Transverse colon (tissue), 4 donors: ENCODE data around the gene ZNF23. TPM values are rescaled to one million over a fixed set of nuclear protein-coding genes. Genes with fewer than 3 reads are reported as not detected.

ENCODE experiments used
- DNase-seq: peaks from one replicate; pipeline ENCODE4 v3.0.0-alpha.2; 2019
- H3K27ac ChIP-seq, 4 donors: fragments of 200-600 bp; sonication (generic); 2 replicates each; pipeline ENCODE4 v1.5.1; 2016 to 2018; ENCODE audit warnings: inconsistent platforms in 4 of 4
- H3K27me3 ChIP-seq: fragments of 200-600 bp; sonication (generic); 2 replicates; pipeline ENCODE4 v1.5.1; 2017; ENCODE audit warnings: inconsistent platforms
- H3K36me3 ChIP-seq, 4 donors: fragments of 200-600 bp; sonication (generic); 2 replicates each; pipeline ENCODE4 v1.5.1; 2017 to 2019; ENCODE audit warnings: inconsistent platforms in 4 of 4
- H3K4me1 ChIP-seq, 4 donors: fragments of 200-600 bp; sonication (generic); 2 replicates each; pipeline ENCODE4 v1.5.1; 2017 to 2020; ENCODE audit warnings: inconsistent platforms in 4 of 4
- H3K4me3 ChIP-seq, 4 donors: fragments of 200-600 bp; sonication (generic); 1 replicate in 1 of 4; 2 replicates in 3 of 4; pipeline versions ENCODE4 v1.5.1 to v1.6.1; 2017 to 2019; ENCODE audit warnings: inconsistent platforms in 4 of 4
- H3K9me3 ChIP-seq, 2 donors: fragments of 200-600 bp; sonication (generic); 2 replicates each; pipeline ENCODE4 v1.5.1; 2017 to 2019; ENCODE audit warnings: inconsistent platforms in 2 of 2
- CTCF ChIP-seq, 5 experiments: fragments of 200-600 bp in 3 of 5; fragments of 450-650 bp in 2 of 5; sonication (generic) in 3 of 5; IDR thresholded peaks; 1 replicate in 2 of 5; 2 replicates in 3 of 5; pipeline ENCODE4 v1.5.1; 2016 to 2017; ENCODE audit warnings: antibody characterized with exemption in 5 of 5, inconsistent platforms in 3 of 5, mild to moderate bottlenecking in 2 of 5, moderate library complexity in 1 of 5
- EP300 ChIP-seq: sonication (generic); formaldehyde crosslinking; IDR thresholded peaks from one replicate; pipeline ENCODE4 v1.6.1; 2017; ENCODE audit warnings: antibody characterized with exemption, low read depth
- POLR2A ChIP-seq: fragments of 450-650 bp; IDR thresholded peaks from one replicate; pipeline ENCODE4 v1.6.1; 2016; ENCODE audit warnings: antibody characterized with exemption, mild to moderate bottlenecking, moderate library complexity
- POLR2AphosphoS5 ChIP-seq, 3 donors: sonication (generic); formaldehyde crosslinking; IDR thresholded peaks; one replicate each; pipeline ENCODE4 v1.6.1; 2016; ENCODE audit warnings: antibody characterized with exemption in 3 of 3
- WGBS, 2 donors: methylation state at CpG; one replicate each; pipeline ENCODE4 v1.1.5; 2018; ENCODE audit warnings: low coverage in 1 of 2; 5-methylcytosine and 5-hydroxymethylcytosine counted together
- in situ Hi-C, 4 donors: fragments of 200-750 bp; cut with MboI; loops; one replicate each; pipeline versions ENCODE4 v1.15.0 to v1.15.1; 2017; ENCODE audit warnings: low sequenced_read_pairs in 3 of 4, low pct_ligation_motif_present in 1 of 4, low pct_unique_long_range_greater_than_20kb in 1 of 4
- intact Hi-C: fragments of 100-400 bp; cut with DNase I; formaldehyde crosslinking; loops from one replicate; pipeline ENCODE4 v1.15.1; 2023; ENCODE audit warnings: low total_unique reads
- total RNA-seq, 4 donors: library from RNA; depleted of rRNA; stranded (reverse); fragments of >200 nt; gene quantifications; one replicate each; pipeline ENCODE4 v1.1.0, GENCODE V29; 2016

ZNF23 gene
- total RNA-seq, 4 donors from 2014 or later, result 5.0 to 12.2 (median 7.0) TPM

- intact Hi-C loops, result no loop called here
- peaks cover 0 to 8% (median 0%) of the 10 kb centered on the region in 4 donors for H3K4me1 ChIP-seq
- H3K27me3 ChIP-seq, result peaks cover 8% of the 10 kb centered on the region
- WGBS, 2 donors, result 36 to 44% methylated on average over 2 to 3 of the region's 3 CpGs
- DNase-seq, result no peak
- H3K36me3 ChIP-seq, result no peaks in the 10 kb centered on the region
- no peak overlapping the region for H3K4me3 ChIP-seq
- no peak for TF ChIP-seq EP300
- TF ChIP-seq POLR2AphosphoS5 (IDR thresholded peaks at IDR 0.05), result no peak
- TF ChIP-seq POLR2A, result no peak
- TF ChIP-seq CTCF (IDR thresholded peaks at IDR 0.05), result no peak
- H3K27ac ChIP-seq, result no peak overlapping the region
- in situ Hi-C loops, result loop anchor here in 1 of 4 donors (25.0 kb wide), 1 partner anchor 204 kb away; no protein-coding TSS in a partner anchor
- H3K9me3 ChIP-seq, result no peaks in the 10 kb centered on the region
Observed at GRCh38 chr16:71408536-71408935, 53.5 kb downstream of the ZNF23 start.

GRCh38 chr16:71407731-71408130, 54.3 kb downstream of the ZNF23 start:
- no peak overlapping the region for H3K27ac ChIP-seq
- DNase-seq, result no peak
- intact Hi-C loops (no loop called here), in situ Hi-C loops (loop anchor here in 1 of 4 donors (25.0 kb wide), 1 partner anchor 205 kb away; no protein-coding TSS in a partner anchor)
- TF ChIP-seq POLR2A (no peak), EP300 (no peak), CTCF (IDR thresholded peaks at IDR 0.05) (no peak), POLR2AphosphoS5 (IDR thresholded peaks at IDR 0.05) (no peak)
- peaks cover 0 to 6% (median 0%) of the 10 kb centered on the region in 4 donors for H3K4me1 ChIP-seq
- peaks cover 8% of the 10 kb centered on the region for H3K27me3 ChIP-seq
- H3K4me3 ChIP-seq, result no peak overlapping the region
- H3K9me3 ChIP-seq, result no peaks in the 10 kb centered on the region
- no peaks in the 10 kb centered on the region for H3K36me3 ChIP-seq
- 90% methylated on average over 1 of the region's 1 CpG; no CpG with 5 or more reads in 1 of the 2 donors for WGBS, 2 donors

- no peaks in the 10 kb centered on the region for H3K36me3 ChIP-seq
- no peak overlapping the region for H3K27ac ChIP-seq
- intact Hi-C loops (no loop called here), in situ Hi-C loops (loop anchor here in 1 of 4 donors (25.0 kb wide), 1 partner anchor 206 kb away; no protein-coding TSS in a partner anchor)
- DNase-seq, result no peak
- no peak for TF ChIP-seq CTCF (IDR thresholded peaks at IDR 0.05)
- no peak for TF ChIP-seq EP300
- TF ChIP-seq POLR2A, result no peak
- H3K4me1 ChIP-seq, result no peaks in the 10 kb centered on the region
- H3K27me3 ChIP-seq, result peaks cover 8% of the 10 kb centered on the region
- WGBS, 2 donors, result 60 to 70% methylated on average over 1 to 8 of the region's 8 CpGs
- no peaks in the 10 kb centered on the region for H3K9me3 ChIP-seq
- H3K4me3 ChIP-seq, result no peak overlapping the region
Observed at GRCh38 chr16:71406724-71407123, 55.3 kb downstream of the ZNF23 start.

GRCh38 chr16:71406316-71406715, 55.7 kb downstream of the ZNF23 start:
- in situ Hi-C loops (loop anchor here in 1 of 4 donors (25.0 kb wide), 1 partner anchor 206 kb away; no protein-coding TSS in a partner anchor), intact Hi-C loops (no loop called here)
- Histone ChIP-seq H3K4me1 (no peaks in the 10 kb centered on the region), H3K27me3 (peaks cover 8% of the 10 kb centered on the region), H3K9me3 (no peaks in the 10 kb centered on the region), H3K4me3 (no peak overlapping the region), H3K36me3 (no peaks in the 10 kb centered on the region), H3K27ac (no peak overlapping the region)
- no peak for TF ChIP-seq POLR2A
- no peak for TF ChIP-seq EP300
- no peak for TF ChIP-seq CTCF (IDR thresholded peaks at IDR 0.05)
- TF ChIP-seq POLR2AphosphoS5 (IDR thresholded peaks at IDR 0.05), result no peak
- 79% methylated on average over 5 of the region's 5 CpGs; no CpG with 5 or more reads in 1 of the 2 donors for WGBS, 2 donors
- no peak for DNase-seq
